ENCODE data around the gene UBR4.

DNA sequence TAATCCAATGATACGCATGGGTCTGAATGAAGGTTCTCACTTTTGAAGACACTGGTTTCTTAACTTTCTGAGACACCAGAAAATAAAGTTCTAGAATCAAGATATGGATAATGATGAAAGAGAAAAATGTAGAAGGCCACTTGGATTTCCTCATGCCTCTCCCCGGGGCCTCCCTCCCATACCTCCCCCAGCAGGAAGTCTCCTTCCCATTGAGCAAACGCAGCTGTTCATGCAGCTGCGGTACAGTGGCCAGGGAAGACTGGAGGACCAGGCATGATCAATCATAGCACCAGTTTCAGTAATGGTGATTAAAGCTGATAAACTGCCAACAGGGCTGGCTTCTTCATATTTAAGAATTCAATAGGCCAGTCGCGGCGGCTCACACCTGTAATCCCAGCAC is 10.9 kb upstream of the UBR4 start:
- TF ChIP-seq, protein P1, sequence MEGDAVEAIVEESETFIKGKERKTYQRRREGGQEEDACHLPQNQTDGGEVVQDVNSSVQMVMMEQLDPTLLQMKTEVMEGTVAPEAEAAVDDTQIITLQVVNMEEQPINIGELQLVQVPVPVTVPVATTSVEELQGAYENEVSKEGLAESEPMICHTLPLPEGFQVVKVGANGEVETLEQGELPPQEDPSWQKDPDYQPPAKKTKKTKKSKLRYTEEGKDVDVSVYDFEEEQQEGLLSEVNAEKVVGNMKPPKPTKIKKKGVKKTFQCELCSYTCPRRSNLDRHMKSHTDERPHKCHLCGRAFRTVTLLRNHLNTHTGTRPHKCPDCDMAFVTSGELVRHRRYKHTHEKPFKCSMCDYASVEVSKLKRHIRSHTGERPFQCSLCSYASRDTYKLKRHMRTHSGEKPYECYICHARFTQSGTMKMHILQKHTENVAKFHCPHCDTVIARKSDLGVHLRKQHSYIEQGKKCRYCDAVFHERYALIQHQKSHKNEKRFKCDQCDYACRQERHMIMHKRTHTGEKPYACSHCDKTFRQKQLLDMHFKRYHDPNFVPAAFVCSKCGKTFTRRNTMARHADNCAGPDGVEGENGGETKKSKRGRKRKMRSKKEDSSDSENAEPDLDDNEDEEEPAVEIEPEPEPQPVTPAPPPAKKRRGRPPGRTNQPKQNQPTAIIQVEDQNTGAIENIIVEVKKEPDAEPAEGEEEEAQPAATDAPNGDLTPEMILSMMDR (IDR thresholded peaks at IDR 0.05; ENCODE audit: borderline replicate concordance, extremely low read depth, low read length, poor library complexity, severe bottlenecking) = no peak
- TF ChIP-seq EZH2 (IDR thresholded peaks at IDR 0.05; ENCODE audit: borderline replicate concordance, low read depth, low read length, severe bottlenecking) = no peak
